Left forelimb (tissue), 1 donor: ENCODE results near the gene DCC.
"Not testable (repeated sequence)": the region's sequence is repeated elsewhere in the genome, so short reads cannot be mapped to it uniquely, and the experiment has no call there.

Experiments
- DNase-seq: peaks from one replicate; pipeline ENCODE4 v3.0.0-alpha.2; 2018; ENCODE audit warnings: low spot score

DCC gene

GRCh38 chr18:53408271-53408670, 1068.3 kb downstream of the DCC start:
- no peak for DNase-seq

- no peak for DNase-seq
Observed at GRCh38 chr18:53411511-53411910, 1071.5 kb downstream of the DCC start.

- DNase-seq, result no peak
Observed at GRCh38 chr18:53417003-53417402, 1077.0 kb downstream of the DCC start.

GRCh38 chr18:53421869-53422268, 1081.9 kb downstream of the DCC start:
- DNase-seq, result no peak

GRCh38 chr18:53422896-53423295, 1082.9 kb downstream of the DCC start:
- DNase-seq, result no peak

GRCh38 chr18:53426666-53427184, 1086.7 kb downstream of the DCC start:
- no peak for DNase-seq

- DNase-seq, result no peak
Observed at GRCh38 chr18:53441761-53442414, 1101.9 kb downstream of the DCC start.

GRCh38 chr18:53442415-53442783, 1102.4 kb downstream of the DCC start:
- no peak for DNase-seq

GRCh38 chr18:53443336-53443735, 1103.3 kb downstream of the DCC start:
- DNase-seq, result no peak

- no peak for DNase-seq
Observed at GRCh38 chr18:53443831-53444230, 1103.8 kb downstream of the DCC start.

- DNase-seq, result no peak
Observed at GRCh38 chr18:53451902-53452301, 1111.9 kb downstream of the DCC start.

GRCh38 chr18:53457068-53457467, 1117.1 kb downstream of the DCC start:
- DNase-seq, result no peak

GRCh38 chr18:53458268-53458667, 1118.3 kb downstream of the DCC start:
- no peak for DNase-seq

GRCh38 chr18:53458944-53459580, 1119.1 kb downstream of the DCC start:
- DNase-seq, result no peak

- DNase-seq, result no peak
Observed at GRCh38 chr18:53467756-53468155, 1127.8 kb downstream of the DCC start.

GRCh38 chr18:53468173-53468572, 1128.2 kb downstream of the DCC start:
- not testable (repeated sequence) for DNase-seq

GRCh38 chr18:53472546-53472945, 1132.5 kb downstream of the DCC start:
- no peak for DNase-seq

GRCh38 chr18:53478155-53478554, 1138.2 kb downstream of the DCC start:
- no peak for DNase-seq

- DNase-seq, result no peak
Observed at GRCh38 chr18:53486296-53486695, 1146.3 kb downstream of the DCC start.

- no peak for DNase-seq
Observed at GRCh38 chr18:53489266-53489665, 1149.3 kb downstream of the DCC start.

- DNase-seq, result no peak
Observed at GRCh38 chr18:53490019-53490418, 1150.0 kb downstream of the DCC start.

- no peak for DNase-seq
Observed at GRCh38 chr18:53496028-53496427, 1156.0 kb downstream of the DCC start.

GRCh38 chr18:53503914-53504441, 1164.0 kb downstream of the DCC start:
- no peak for DNase-seq

GRCh38 chr18:53508529-53508928, 1168.5 kb downstream of the DCC start:
- DNase-seq, result no peak
